Muscle of arm (tissue), 12 donors: Measurements from ENCODE around the gene H3-3A. TPM values are rescaled to one million over a fixed set of nuclear protein-coding genes. Genes with fewer than 3 reads are reported as not detected.

Experiments
- DNase-seq: peaks from one replicate; pipeline ENCODE4 v3.0.0-alpha.2; 2013
- polyA plus RNA-seq, 12 donors: library from polyadenylated mRNA; unstranded; fragments of 120-200 nt; gene quantifications; one replicate each; pipeline ENCODE4 v1.2.1, GENCODE V29; 2013; ENCODE audit not compliant: insufficient read length in 12 of 12

Gene H3-3A
- polyA plus RNA-seq, 12 donors: 589 to 1,309 (median 768) TPM; not detected in 1

- no peak for DNase-seq
These were observed 16.3 kb upstream of the H3-3A start for GRCh38 chr1:226046240-226046639.

GRCh38 chr1:226047495-226047894 lies 15.0 kb upstream of the H3-3A start:
- no peak for DNase-seq

GRCh38 chr1:226048886-226049285 lies 13.6 kb upstream of the H3-3A start:
- DNase-seq: no peak

GRCh38 chr1:226050133-226050532 lies 12.4 kb upstream of the H3-3A start:
- DNase-seq: no peak

GRCh38 chr1:226051365-226051764 lies 11.2 kb upstream of the H3-3A start:
- no peak for DNase-seq

- no peak for DNase-seq
These were observed 10.5 kb upstream of the H3-3A start for GRCh38 chr1:226052061-226052460.

GRCh38 chr1:226054519-226055327 lies 7.8 kb upstream of the H3-3A start:
- DNase-seq: no peak

GRCh38 chr1:226059709-226060108 lies 2.8 kb upstream of the H3-3A start:
- DNase-seq: no peak

GRCh38 chr1:226060427-226060826 lies 2.1 kb upstream of the H3-3A start:
- DNase-seq: no peak

- peak; percentile 31 for DNase-seq
These were observed 1.3 kb upstream of the H3-3A start for GRCh38 chr1:226061068-226061840.

GRCh38 chr1:226061841-226062557 lies 517 bp upstream of the H3-3A start:
- peak; percentile 72 for DNase-seq

GRCh38 chr1:226063224-226063976 lies 884 bp downstream of the H3-3A start:
- peak; percentile 71 for DNase-seq

GRCh38 chr1:226063977-226064815 lies 1.7 kb downstream of the H3-3A start:
- DNase-seq: peak; percentile 29

- DNase-seq: peak; percentile 60
These were observed 2.3 kb downstream of the H3-3A start for GRCh38 chr1:226064816-226065248.

GRCh38 chr1:226066415-226067078 lies 4.0 kb downstream of the H3-3A start:
- no peak for DNase-seq

- DNase-seq: no peak
These were observed 7.4 kb downstream of the H3-3A start for GRCh38 chr1:226069811-226070489.

- DNase-seq: no peak
These were observed 9.8 kb downstream of the H3-3A start for GRCh38 chr1:226072347-226072746.

- no peak for DNase-seq
These were observed 10.9 kb downstream of the H3-3A start for GRCh38 chr1:226073184-226073950.

- DNase-seq: no peak
These were observed 11.5 kb downstream of the H3-3A start for GRCh38 chr1:226074046-226074445.
